Glutamatergic neuron (in vitro differentiated cells): ENCODE results near the gene AAMDC. TPM values are rescaled to one million over a fixed set of nuclear protein-coding genes. Genes with fewer than 3 reads are reported as not detected.
"Not testable (repeated sequence)": the region's sequence is repeated elsewhere in the genome, so short reads cannot be mapped to it uniquely, and the experiment has no call there.

ENCODE experiments used
- DNase-seq: peaks from one replicate; pipeline ENCODE4 v3.0.0; 2022
- H3K27ac Mint-ChIP-seq: one replicate; pipeline ENCODE4 v1.8.0; 2020; ENCODE audit warnings: mild to moderate bottlenecking, mixed read lengths, inconsistent platforms; ENCODE audit not compliant: unreplicated experiment
- H3K27me3 Mint-ChIP-seq: one replicate; pipeline ENCODE4 v1.8.0; 2020; ENCODE audit warnings: mild to moderate bottlenecking, moderate library complexity, mixed read lengths, inconsistent platforms; ENCODE audit not compliant: unreplicated experiment
- H3K36me3 Mint-ChIP-seq: one replicate; pipeline ENCODE4 v1.8.0; 2020; ENCODE audit warnings: mild to moderate bottlenecking, mixed read lengths, inconsistent platforms; ENCODE audit not compliant: unreplicated experiment
- H3K4me1 Mint-ChIP-seq: one replicate; pipeline ENCODE4 v1.8.0; 2020; ENCODE audit warnings: mild to moderate bottlenecking, low read depth, mixed read lengths, inconsistent platforms; ENCODE audit not compliant: unreplicated experiment
- H3K4me3 Mint-ChIP-seq: one replicate; pipeline ENCODE4 v1.8.0; 2020; ENCODE audit warnings: mild to moderate bottlenecking, mixed read lengths, inconsistent platforms; ENCODE audit not compliant: unreplicated experiment
- H3K9me3 Mint-ChIP-seq: one replicate; pipeline ENCODE4 v1.8.0; 2020; ENCODE audit warnings: mild to moderate bottlenecking, moderate library complexity, mixed read lengths, inconsistent platforms; ENCODE audit not compliant: unreplicated experiment
- total RNA-seq: library from RNA; stranded (reverse); fragmentation: NEBNext Ultra II Directional; extraction: Animal tissue kit (Norgen Biotek cat#: 25700); gene quantifications from one replicate; pipeline ENCODE4 v1.2.1, GENCODE V29; 2021; ENCODE audit not compliant: unreplicated experiment
- TF ChIP-seq, protein P1 (sequence below): fragments of 200-600 bp; sonication (generic); IDR thresholded peaks from one replicate; pipeline ENCODE4 v1.5.0; 2021; ENCODE audit not compliant: partially characterized antibody, unreplicated experiment

AAMDC gene
- total RNA-seq, 1 donor from 2014 or later, result 11.4 TPM

DNA sequence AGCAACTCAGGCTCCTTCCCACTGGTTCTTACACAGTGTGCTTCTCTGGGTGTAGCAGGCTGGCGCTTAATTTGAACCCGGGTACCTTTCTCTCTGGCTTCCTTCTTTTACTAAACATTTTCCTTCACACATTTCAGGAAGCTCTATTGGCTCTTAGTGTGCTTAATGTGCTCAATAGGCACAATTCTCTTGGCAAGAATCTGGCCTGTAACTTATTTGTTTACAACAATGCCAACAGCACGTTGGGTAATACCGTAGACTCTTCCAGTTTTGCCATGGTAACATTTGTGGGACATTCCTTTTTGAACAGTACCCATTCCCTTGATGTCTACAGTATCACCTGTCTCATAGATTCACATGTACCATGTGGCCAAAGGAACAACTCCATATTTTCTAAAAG lies 47.8 kb downstream of the AAMDC start:
- H3K4me3 Mint-ChIP-seq, result no peak overlapping the region
- no peaks in the 10 kb centered on the region for H3K9me3 Mint-ChIP-seq
- no peak for DNase-seq
- H3K27ac Mint-ChIP-seq, result no peak overlapping the region
- H3K27me3 Mint-ChIP-seq, result no peaks in the 10 kb centered on the region
- peaks cover 6% of the 10 kb centered on the region for H3K4me1 Mint-ChIP-seq
- H3K36me3 Mint-ChIP-seq, result no peaks in the 10 kb centered on the region
- TF ChIP-seq, protein P1, sequence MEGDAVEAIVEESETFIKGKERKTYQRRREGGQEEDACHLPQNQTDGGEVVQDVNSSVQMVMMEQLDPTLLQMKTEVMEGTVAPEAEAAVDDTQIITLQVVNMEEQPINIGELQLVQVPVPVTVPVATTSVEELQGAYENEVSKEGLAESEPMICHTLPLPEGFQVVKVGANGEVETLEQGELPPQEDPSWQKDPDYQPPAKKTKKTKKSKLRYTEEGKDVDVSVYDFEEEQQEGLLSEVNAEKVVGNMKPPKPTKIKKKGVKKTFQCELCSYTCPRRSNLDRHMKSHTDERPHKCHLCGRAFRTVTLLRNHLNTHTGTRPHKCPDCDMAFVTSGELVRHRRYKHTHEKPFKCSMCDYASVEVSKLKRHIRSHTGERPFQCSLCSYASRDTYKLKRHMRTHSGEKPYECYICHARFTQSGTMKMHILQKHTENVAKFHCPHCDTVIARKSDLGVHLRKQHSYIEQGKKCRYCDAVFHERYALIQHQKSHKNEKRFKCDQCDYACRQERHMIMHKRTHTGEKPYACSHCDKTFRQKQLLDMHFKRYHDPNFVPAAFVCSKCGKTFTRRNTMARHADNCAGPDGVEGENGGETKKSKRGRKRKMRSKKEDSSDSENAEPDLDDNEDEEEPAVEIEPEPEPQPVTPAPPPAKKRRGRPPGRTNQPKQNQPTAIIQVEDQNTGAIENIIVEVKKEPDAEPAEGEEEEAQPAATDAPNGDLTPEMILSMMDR, result no peak

DNA sequence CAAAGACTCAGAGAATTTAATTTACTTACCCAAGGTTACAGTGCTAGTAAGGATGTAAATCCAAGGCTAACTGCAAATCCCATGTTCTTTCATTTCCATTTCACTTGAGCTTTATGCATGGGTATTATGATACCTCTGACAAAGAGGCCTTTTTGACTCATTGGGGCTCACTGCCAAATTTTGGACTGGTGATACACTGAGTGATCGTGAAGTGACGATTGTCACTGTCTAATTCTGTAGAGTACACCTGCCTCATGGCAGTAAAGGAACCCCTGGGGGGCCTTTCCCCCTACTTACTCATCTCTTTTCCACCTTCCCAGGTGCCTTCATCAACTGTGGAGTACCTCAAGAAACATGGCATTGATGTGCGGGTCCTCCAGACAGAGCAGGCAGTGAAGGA lies 50.9 kb downstream of the AAMDC start:
- Mint-ChIP-seq H3K4me1 (no peaks in the 10 kb centered on the region), H3K27ac (no peak overlapping the region), H3K9me3 (no peaks in the 10 kb centered on the region), H3K4me3 (no peak overlapping the region), H3K36me3 (no peaks in the 10 kb centered on the region), H3K27me3 (no peaks in the 10 kb centered on the region)
- DNase-seq, result no peak
- TF ChIP-seq, protein P1, result no peak

DNA sequence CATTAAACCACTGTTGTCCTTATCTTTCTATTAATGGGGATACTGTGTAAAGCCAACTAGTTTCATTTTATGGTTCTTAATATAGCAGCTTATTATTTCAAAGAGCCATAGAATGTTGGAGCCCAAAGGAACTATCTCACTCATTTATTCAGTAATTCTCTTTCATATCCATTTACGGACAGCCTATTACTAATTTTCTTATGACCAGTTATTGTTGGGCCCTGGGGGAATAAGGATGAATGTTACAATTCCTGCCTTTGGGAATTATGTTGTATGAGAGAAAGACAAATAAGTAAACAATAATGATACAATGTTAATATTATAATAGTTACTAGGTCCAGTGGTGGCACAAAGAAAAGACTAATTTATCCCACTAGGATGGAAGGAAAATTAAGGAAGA lies 52.4 kb downstream of the AAMDC start:
- TF ChIP-seq, protein P1, result no peak
- H3K27me3 Mint-ChIP-seq, result no peaks in the 10 kb centered on the region

DNA sequence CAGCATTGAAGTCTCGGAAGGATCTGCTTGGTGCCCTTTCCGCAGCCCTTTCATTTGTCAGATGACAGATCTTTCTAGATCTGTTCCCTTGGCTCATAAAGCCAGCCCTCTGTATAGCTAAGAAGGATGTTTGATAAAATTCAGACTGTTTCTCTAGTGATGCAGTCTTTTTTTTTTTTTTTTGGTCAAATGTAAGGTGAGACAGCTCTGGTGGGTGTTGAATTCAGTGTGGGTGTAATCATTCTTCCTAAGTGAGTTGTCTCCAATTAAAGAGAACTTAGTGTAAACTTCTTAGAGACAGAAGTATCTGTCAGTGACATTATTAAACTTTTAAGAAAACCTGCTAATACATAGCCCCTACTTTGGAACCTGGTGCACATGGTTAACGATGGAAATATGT lies 53.3 kb downstream of the AAMDC start:
- Mint-ChIP-seq H3K27me3 (no peaks in the 10 kb centered on the region), H3K4me1 (no peaks in the 10 kb centered on the region), H3K27ac (no peak overlapping the region), H3K9me3 (no peaks in the 10 kb centered on the region), H3K4me3 (no peak overlapping the region), H3K36me3 (no peaks in the 10 kb centered on the region)
- DNase-seq, result no peak
- TF ChIP-seq, protein P1, result no peak

More for the DNA sequence above, 52.4 kb downstream of the AAMDC start:
- DNase-seq, result no peak
- Mint-ChIP-seq H3K36me3 (no peaks in the 10 kb centered on the region), H3K9me3 (no peaks in the 10 kb centered on the region), H3K27ac (no peak overlapping the region), H3K4me3 (no peak overlapping the region), H3K4me1 (no peaks in the 10 kb centered on the region)

DNA sequence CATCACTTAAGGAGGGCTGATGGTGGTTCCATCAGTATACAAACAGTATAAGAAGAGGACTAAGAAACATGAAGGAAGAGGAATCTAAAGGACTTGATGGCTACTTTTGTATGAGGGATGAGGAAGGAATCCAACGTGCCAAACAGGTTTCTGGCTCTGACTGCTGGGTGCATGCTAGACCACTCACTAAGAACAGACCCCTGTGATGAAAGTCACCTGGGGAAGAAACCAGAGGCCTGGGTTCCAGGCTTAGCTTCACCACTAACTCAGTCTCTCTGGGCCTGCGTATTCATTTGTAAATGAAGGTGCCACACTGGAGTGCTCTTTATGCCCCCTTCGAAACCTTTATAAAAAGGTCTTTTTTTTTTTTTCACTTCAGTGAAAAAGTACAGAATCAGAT lies 55.1 kb downstream of the AAMDC start:
- no peaks in the 10 kb centered on the region for H3K4me1 Mint-ChIP-seq
- H3K27me3 Mint-ChIP-seq, result no peaks in the 10 kb centered on the region
- H3K9me3 Mint-ChIP-seq, result no peaks in the 10 kb centered on the region
- H3K36me3 Mint-ChIP-seq, result no peaks in the 10 kb centered on the region
- DNase-seq, result no peak
- no peak overlapping the region for H3K27ac Mint-ChIP-seq
- TF ChIP-seq, protein P1, result no peak
- H3K4me3 Mint-ChIP-seq, result no peak overlapping the region

DNA sequence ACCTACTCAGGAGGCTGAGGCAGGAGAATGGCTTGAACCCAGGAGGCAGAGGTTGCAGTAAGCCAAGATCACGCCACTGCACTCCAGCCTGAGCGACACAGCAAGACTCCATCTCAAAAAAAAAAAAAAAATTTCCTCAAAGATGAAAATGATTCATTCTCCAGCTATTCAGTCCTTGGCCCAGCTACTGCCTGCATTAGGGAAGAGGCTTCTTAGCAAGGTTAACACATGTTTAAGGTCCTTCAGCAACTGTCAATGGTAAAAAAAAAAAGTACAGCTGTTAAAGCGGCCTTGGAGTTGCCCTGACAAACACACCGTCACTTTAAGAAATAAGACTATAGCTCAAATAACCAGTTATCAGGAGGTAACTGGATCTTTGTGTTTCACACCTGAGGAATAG lies 57.3 kb downstream of the AAMDC start:
- H3K9me3 Mint-ChIP-seq, H3K27me3 Mint-ChIP-seq, DNase-seq, H3K36me3 Mint-ChIP-seq, H3K27ac Mint-ChIP-seq, H3K4me3 Mint-ChIP-seq, H3K4me1 Mint-ChIP-seq: not testable (repeated sequence)
